ENCODE results near the gene CYP2R1.

DNA sequence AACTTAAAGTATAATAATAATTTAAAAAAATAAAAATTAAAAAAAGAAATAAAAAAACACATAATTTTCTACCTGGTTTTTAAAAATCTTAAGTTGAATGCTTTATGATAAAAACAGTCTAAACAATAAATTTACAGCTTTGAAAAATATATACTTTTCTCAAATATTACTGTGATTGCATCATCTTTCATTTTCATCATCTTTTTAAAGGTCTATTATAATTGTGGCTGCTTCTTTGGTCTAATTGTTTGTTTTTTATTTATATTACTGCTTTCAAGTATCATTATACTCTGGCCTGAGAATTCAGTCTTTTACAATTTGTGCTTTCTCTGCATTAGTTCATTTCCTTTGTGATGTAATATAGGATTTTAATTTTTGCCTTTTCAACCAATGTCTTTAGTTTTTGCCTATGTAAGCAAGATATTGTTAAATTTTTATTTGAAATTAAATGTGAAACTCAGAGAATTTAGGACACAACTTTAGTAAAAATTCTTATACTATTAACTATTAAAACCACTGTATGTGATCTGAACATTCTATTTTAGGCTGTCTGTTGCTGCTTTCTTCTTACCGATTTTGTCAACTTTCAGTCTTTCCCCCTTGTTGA lies 7.3 kb downstream of the CYP2R1 start:
- TF ChIP-seq POLR2A (IDR thresholded peaks at IDR 0.05; ENCODE audit: low read length) = no peak
- no peak for TF ChIP-seq GATA1 (IDR thresholded peaks at IDR 0.05; ENCODE audit: low read depth, low read length)
